HG02885 (cell line): ENCODE data around the gene COQ4.

Experiments
- ATAC-seq: cut with Tn5 transposase; IDR thresholded peaks from one replicate; pipeline ENCODE4 v1.9.1; 2021; ENCODE audit warnings: mild to moderate bottlenecking; ENCODE audit not compliant: unreplicated experiment, poor library complexity

The COQ4 gene

GRCh38 chr9:128370752-128371629 lies 48.4 kb downstream of the COQ4 start, which contains the start of gene URM1:
TSS of gene URM1 (plus strand) at chr9:128371374. CDS start at chr9:128371381, 7 bp downstream.
- peak; percentile 88 for ATAC-seq

- no peak for ATAC-seq
Measured at GRCh38 chr9:128371630-128372117, 49.0 kb downstream of the COQ4 start.

GRCh38 chr9:128372188-128372641 lies 49.6 kb downstream of the COQ4 start:
- ATAC-seq: no peak

- no peak for ATAC-seq
Measured at GRCh38 chr9:128372784-128373183, 50.1 kb downstream of the COQ4 start.

GRCh38 chr9:128374221-128374675 lies 51.6 kb downstream of the COQ4 start:
- ATAC-seq: no peak

GRCh38 chr9:128375865-128376264 lies 53.2 kb downstream of the COQ4 start:
- no peak for ATAC-seq

GRCh38 chr9:128382261-128382660 lies 59.6 kb downstream of the COQ4 start:
- ATAC-seq: no peak

- ATAC-seq: no peak
Measured at GRCh38 chr9:128383007-128383753, 60.5 kb downstream of the COQ4 start.
